ENCODE results near the gene TRIM14.
"Not testable (repeated sequence)": the region's sequence is repeated elsewhere in the genome, so short reads cannot be mapped to it uniquely, and the experiment has no call there.

The TRIM14 gene

DNA sequence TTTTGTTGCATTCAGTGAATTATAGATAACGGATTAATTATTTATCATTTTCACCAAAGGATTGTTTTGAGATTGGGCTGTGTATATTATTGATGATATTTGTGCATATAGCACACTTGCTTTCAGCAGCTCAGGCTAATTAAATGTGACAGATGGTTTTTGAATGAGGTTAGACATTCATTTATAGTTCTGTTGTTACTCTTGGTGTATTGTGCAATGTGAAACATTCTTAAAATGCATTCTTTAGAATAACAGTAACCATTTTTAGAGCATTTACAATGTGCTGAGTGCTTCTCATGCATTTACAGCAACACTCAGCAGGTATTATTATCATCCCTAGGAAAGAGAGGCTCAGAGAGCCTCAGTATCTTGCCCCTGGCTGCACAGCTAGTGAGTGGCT, 38.7 kb downstream of the TRIM14 start:
- DNase-seq, result no peak

GRCh38 chr9:98078895-98079294, 40.1 kb downstream of the TRIM14 start:
- DNase-seq, result no peak

DNA sequence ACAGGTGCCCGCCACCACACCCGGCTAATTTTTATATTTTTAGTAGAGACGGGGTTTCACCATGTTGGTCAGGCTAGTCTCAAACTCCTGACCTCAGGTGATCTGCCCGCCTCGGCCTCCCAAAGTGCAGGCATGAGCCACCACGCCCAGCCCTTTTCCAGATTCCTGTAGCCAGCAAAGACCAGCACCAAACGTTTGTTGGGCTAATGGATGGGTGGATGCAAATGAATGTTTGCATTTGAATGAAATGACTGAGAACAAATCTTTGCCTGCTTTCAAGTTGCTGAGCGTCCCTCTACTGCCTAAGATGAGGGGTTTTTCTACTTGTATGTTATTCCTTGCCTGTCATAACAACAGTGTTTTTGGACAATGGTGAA, 42.5 kb downstream of the TRIM14 start:
- not testable (repeated sequence) for DNase-seq

DNA sequence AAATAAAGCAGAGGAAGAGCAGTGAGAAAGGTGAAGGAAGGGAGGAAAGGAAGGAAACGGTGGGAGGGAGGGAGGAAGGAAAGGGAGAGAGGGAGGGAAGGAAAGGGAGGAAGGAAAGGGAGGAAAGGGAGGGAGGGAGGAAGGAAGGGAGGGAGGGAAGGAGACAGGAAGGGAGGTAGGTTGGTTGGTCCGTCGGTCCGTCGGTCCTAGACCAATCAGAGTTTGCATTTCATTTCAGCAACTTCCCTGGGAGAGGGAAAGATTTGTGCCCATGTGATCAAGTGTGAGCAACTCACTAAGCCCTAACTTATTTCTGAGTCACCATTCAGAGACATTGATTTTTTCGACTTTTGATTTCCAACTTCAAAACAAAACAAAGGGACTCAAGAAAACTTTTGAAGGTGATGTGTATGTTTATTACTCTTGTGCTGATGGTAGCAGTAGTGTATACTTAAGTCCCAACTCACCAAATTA, 43.7 kb downstream of the TRIM14 start:
- no peak for DNase-seq

GRCh38 chr9:98074115-98074990, 44.7 kb downstream of the TRIM14 start:
- DNase-seq, result peak; percentile 30

- no peak for DNase-seq
These were observed 47.3 kb downstream of the TRIM14 start for GRCh38 chr9:98071737-98072136.

- DNase-seq, result no peak
These were observed 48.3 kb downstream of the TRIM14 start for GRCh38 chr9:98070704-98071103.

- no peak for DNase-seq
These were observed 49.5 kb downstream of the TRIM14 start for GRCh38 chr9:98069551-98069950.

GRCh38 chr9:98067184-98067583, 51.8 kb downstream of the TRIM14 start:
- DNase-seq, result no peak

GRCh38 chr9:98066235-98066634, 52.8 kb downstream of the TRIM14 start:
- no peak for DNase-seq

DNA sequence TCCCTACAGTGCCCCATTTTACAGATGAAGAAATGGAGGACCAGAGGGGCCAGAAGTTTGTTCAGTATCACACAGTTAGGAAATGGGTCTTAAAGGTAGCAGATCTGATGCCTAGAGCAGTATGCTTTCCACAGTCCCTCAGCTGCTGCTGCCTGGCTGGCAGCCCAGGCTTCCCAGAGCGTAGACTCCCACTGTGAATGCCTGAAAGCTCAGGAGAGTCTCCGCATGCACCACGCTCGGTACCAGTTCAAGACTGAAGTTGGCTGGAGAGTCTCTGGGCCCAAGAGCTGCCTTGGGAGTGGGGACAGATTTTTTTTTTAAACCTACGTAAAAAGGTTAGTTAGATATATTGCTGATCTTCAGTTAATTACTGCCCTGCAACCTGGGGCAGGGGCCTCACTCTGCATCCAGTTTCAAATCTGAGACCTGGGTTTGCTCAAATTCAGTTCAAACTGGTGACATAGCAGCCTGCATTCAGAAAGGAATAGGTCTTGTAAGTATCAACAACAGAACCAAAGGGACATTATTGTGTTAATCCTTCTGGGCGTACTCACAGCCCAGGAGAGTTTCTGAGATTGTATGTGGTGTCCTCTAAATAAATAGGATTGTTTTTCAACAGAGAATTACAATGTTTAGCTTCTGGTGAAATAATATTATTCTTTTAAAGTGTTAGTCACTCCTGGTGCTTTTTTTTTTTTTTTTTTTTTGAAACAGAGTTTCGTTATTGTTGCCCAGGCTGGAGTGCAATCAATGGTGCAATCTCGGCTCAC, 54.2 kb downstream of the TRIM14 start:
- DNase-seq, result no peak

DNA sequence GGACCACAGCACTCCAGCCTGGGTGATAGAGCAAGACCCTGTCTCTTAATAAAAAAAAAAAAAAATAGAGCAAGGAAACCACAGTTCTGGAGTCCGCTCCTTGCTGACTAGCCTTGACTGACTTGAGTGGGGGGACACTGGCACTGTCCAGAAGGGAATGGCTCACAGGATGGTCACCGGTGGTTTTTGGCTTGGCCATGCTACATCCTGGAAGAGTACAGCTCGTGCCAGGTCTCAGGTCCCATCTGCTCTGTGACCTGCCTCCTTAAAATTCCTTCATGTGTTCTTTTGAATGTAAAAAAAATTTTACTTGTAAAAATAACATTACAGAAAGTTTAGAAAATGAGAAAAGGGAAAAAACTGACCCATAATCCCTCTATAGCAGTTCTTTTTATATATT, 56.9 kb downstream of the TRIM14 start:
- DNase-seq, result no peak

GRCh38 chr9:98057138-98057799, 61.8 kb downstream of the TRIM14 start:
- DNase-seq, result no peak

GRCh38 chr9:98056269-98057137, 62.5 kb downstream of the TRIM14 start, which contains the start of gene NANS:
TSS of gene NANS (plus strand) at chr9:98056732. CDS start at chr9:98056809, 77 bp downstream.
- peak; percentile 69 for DNase-seq

DNA sequence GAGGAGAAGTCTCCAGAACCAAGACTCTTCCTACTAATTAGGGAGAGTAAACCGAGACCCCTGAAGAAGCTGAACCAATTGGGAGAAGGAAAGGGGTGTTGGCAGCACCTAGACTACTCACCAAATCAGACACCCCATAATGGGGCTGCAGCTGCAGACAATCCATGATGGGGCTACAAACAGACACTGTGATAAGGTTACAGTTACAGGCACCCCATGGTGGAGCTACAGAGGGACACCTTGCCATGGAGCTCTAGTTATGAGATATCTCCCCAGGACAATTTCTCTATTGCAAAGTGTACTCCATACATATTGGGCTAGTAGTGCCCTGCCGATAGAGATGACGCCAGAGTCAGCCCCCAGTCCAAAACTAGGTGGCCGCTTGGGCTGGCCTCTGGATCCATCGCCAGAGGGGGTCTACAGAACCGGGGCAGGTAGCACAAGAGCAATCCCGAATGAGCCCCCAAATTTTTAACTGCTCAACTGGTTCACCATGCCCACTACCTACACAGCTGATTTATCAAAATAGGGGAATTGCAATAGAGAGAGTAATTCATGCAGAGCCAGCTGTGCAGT, 64.6 kb downstream of the TRIM14 start:
- DNase-seq, result no peak

DNA sequence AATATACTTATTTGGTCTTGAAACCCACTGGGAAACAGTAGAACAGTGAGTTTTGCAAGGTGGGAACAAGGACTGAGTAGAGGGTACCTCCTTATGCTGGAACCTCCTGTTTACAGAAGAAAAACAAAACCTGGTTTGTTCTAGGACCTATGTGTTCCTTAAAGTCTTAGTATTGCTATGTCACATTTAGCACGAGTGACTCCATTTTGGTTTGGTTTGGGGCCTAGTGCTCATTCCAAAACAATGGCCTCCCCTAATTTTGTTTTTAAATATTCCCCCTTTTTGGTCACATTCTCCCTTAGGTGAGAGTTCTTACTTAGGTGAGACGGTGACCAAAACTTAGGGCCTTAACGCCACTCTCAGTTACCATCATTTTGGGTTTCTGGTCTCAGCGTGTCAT, 68.7 kb downstream of the TRIM14 start:
- no peak for DNase-seq

- no peak for DNase-seq
These were observed 69.5 kb downstream of the TRIM14 start for GRCh38 chr9:98049288-98050072.

DNA sequence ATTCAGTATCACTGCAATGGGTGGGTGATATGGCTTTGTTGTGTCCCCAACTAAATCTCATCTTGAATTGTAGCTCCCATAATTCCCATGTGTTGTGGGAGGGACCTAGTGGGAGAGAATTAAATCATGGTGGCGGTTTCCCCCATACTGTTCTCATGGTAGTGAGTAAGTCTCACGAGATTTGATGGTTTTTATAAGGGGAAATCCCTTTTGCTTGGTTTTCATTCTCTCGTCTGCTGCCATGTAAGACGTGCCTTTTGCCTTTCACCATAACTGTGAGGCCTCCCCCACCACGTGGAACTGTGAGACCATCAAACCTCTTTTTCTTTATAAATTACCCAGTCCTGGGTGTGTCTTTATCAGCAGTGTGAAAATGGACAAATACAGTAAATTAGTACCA, 72.0 kb downstream of the TRIM14 start:
- no peak for DNase-seq

DNA sequence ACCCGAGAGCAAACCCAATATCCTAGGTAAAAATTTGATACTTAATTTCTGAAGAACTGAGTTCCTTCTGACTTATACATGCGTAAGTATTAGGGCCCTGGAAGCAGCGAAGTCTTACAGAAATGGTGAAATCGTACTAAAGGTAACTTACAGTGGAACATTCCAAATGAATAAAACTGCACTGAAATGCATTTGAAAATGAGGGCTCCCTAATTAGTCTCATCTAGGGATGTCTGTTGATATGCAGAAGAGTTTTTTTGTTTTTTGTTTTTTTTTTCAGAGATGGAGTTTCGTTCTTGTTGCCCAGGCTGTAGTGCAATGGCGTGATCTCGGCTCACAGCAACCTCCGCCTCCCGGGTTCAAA, 72.9 kb downstream of the TRIM14 start:
- no peak for DNase-seq

DNA sequence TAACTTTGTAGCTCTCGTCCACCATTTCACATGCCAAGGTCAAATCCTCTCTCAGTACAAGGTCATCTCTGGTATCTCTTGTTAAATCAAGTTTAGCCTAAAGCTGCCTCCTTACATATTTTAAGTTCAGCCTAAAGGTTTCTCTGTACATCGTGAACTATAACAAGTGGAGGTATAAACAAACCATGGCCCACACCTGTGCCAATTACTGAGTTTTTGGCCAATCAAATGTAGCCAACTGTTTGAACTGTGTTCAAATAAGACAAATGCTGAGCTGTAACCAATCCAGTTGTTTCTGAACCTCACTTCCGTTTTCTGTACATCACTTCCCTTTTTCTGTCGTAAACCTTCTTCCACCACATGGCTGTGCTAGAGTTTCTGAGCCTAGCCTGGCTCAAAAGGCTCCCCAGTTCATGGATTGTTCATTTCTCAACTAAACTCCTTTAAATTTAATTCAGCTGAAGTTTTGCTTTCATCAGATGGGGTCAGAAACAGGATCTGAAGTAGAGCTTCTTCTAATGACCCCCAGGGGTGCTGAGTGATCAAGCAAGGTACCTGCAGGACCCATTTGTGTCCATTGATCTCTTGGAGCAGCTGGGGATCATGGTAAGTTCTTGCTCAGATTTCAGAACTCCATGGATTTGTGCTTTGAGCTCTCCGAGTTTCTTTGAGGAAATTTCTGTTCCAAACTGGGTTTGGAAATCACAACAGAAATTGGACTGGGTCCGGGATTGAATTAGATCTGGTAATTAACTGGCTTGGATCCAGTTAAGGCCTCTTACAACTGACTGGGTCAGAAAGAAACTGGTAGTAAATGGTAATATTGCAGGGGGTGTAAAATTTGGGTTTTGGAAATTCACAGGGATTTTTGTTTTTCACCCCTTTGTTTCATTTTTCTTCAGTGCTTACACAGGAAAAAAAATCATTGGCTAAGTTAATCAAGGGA, 73.5 kb downstream of the TRIM14 start:
- no peak for DNase-seq

All from NCI-H1105 (cell line).